NCI-H82 treated with DMSO at 0.1 percent for 48 hours (cell line): ENCODE measurements around the gene CEP89.
"Not testable (repeated sequence)": the region's sequence is repeated elsewhere in the genome, so short reads cannot be mapped to it uniquely, and the experiment has no call there.

Source experiments
- DNase-seq: peaks from one replicate; lab custom pipeline; 2025; ENCODE audit not compliant: unreplicated experiment; lab: John Stamatoyannopoulos, UW

Gene CEP89

GRCh38 chr19:32971715-32972540, at the start of gene CEP89, which contains the start of gene FAAP24:
TSS of gene CEP89 (minus strand) at chr19:32971958. CDS start at chr19:32971874, 84 bp downstream.
TSS of gene FAAP24 (plus strand) at chr19:32972242. CDS start at chr19:32973197, 955 bp downstream.
- DNase-seq, result peak; percentile 98

- not testable (repeated sequence) for DNase-seq
These were observed 39.1 kb upstream of the CEP89 start for GRCh38 chr19:33010891-33011290.

GRCh38 chr19:33008738-33009137, 37.0 kb upstream of the CEP89 start:
- DNase-seq, result no peak

GRCh38 chr19:33005440-33005839, 33.7 kb upstream of the CEP89 start:
- DNase-seq, result no peak

GRCh38 chr19:33003424-33004024, 31.8 kb upstream of the CEP89 start:
- not testable (repeated sequence) for DNase-seq

GRCh38 chr19:33002126-33002865, 30.5 kb upstream of the CEP89 start:
- DNase-seq, result not testable (repeated sequence)

- DNase-seq, result no peak
These were observed 29.2 kb upstream of the CEP89 start for GRCh38 chr19:33000910-33001309.

GRCh38 chr19:33000510-33000909, 28.8 kb upstream of the CEP89 start:
- DNase-seq, result no peak

GRCh38 chr19:32998722-32999121, 27.0 kb upstream of the CEP89 start:
- DNase-seq, result no peak

GRCh38 chr19:32997716-32998355, 26.1 kb upstream of the CEP89 start:
- no peak for DNase-seq

GRCh38 chr19:32997061-32997464, 25.3 kb upstream of the CEP89 start:
- not testable (repeated sequence) for DNase-seq

- not testable (repeated sequence) for DNase-seq
These were observed 24.2 kb upstream of the CEP89 start for GRCh38 chr19:32995966-32996365.

GRCh38 chr19:32988724-32989123, 17.0 kb upstream of the CEP89 start:
- no peak for DNase-seq

- not testable (repeated sequence) for DNase-seq
These were observed 16.5 kb upstream of the CEP89 start for GRCh38 chr19:32988254-32988653.

- DNase-seq, result not testable (repeated sequence)
These were observed 10.7 kb upstream of the CEP89 start for GRCh38 chr19:32982488-32982887.

GRCh38 chr19:32979807-32980206, 8.0 kb upstream of the CEP89 start:
- not testable (repeated sequence) for DNase-seq

GRCh38 chr19:32977813-32978212, 6.1 kb upstream of the CEP89 start:
- not testable (repeated sequence) for DNase-seq

- no peak for DNase-seq
These were observed 5.5 kb upstream of the CEP89 start for GRCh38 chr19:32977280-32977679.

GRCh38 chr19:32976223-32976805, 4.6 kb upstream of the CEP89 start:
- DNase-seq, result peak; percentile 54

- no peak for DNase-seq
These were observed 654 bp downstream of the CEP89 start for GRCh38 chr19:32971012-32971595.
